ENCODE results near the gene OPA1.

- TF ChIP-seq ZNF274 (IDR thresholded peaks at IDR 0.05; ENCODE audit: low read depth, low read length) = no peak
- no peak for TF ChIP-seq YY1 (IDR thresholded peaks at IDR 0.05; ENCODE audit: insufficient read depth, insufficient read length)
Measured at GRCh38 chr3:193641440-193641775, 48.4 kb downstream of the OPA1 start.
